DND-41 (cell line): ENCODE results near the gene CCNL1.

ENCODE experiments used
- EZH2 ChIP-seq: IDR thresholded peaks from 3 replicates; pipeline ENCODE4 v1.6.1; 2012; ENCODE audit warnings: borderline replicate concordance, low read depth, mild to moderate bottlenecking, moderate library complexity, low read length, inconsistent platforms; ENCODE audit not compliant: severe bottlenecking
- TF ChIP-seq, protein P1 (sequence below): IDR thresholded peaks from 2 replicates; pipeline ENCODE4 v1.5.1; 2012; ENCODE audit warnings: borderline replicate concordance, low read length, moderate library complexity, mild to moderate bottlenecking; ENCODE audit not compliant: poor library complexity, severe bottlenecking; ENCODE audit errors: extremely low read depth

DNA sequence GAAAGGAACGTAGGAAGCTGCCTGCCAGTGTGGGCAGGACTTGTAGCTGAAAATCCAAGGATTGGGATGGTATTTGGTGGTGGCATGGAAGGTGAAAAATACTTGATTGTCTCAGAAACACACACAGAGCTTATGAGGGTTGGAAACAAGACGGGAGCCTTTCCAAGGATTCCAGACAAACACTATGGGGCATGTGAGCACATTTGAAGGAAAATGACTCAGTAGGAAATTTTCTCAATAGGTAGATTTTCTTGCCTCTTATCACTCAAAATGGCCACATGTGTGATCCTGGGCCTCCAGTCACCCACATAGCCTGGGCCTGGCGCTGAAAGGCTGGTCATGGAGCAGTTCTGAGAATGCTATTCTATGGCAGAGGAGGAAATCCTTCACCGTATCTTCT is 47.4 kb downstream of the CCNL1 start:
- TF ChIP-seq, protein P1, sequence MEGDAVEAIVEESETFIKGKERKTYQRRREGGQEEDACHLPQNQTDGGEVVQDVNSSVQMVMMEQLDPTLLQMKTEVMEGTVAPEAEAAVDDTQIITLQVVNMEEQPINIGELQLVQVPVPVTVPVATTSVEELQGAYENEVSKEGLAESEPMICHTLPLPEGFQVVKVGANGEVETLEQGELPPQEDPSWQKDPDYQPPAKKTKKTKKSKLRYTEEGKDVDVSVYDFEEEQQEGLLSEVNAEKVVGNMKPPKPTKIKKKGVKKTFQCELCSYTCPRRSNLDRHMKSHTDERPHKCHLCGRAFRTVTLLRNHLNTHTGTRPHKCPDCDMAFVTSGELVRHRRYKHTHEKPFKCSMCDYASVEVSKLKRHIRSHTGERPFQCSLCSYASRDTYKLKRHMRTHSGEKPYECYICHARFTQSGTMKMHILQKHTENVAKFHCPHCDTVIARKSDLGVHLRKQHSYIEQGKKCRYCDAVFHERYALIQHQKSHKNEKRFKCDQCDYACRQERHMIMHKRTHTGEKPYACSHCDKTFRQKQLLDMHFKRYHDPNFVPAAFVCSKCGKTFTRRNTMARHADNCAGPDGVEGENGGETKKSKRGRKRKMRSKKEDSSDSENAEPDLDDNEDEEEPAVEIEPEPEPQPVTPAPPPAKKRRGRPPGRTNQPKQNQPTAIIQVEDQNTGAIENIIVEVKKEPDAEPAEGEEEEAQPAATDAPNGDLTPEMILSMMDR = no peak
- TF ChIP-seq EZH2 = no peak
